ENCODE data around the gene DCUN1D2. TPM values are rescaled to one million over a fixed set of nuclear protein-coding genes. Genes with fewer than 3 reads are reported as not detected.

DCUN1D2 gene
- total RNA-seq, 1 donor from 2014 or later: 12.9 TPM

DNA sequence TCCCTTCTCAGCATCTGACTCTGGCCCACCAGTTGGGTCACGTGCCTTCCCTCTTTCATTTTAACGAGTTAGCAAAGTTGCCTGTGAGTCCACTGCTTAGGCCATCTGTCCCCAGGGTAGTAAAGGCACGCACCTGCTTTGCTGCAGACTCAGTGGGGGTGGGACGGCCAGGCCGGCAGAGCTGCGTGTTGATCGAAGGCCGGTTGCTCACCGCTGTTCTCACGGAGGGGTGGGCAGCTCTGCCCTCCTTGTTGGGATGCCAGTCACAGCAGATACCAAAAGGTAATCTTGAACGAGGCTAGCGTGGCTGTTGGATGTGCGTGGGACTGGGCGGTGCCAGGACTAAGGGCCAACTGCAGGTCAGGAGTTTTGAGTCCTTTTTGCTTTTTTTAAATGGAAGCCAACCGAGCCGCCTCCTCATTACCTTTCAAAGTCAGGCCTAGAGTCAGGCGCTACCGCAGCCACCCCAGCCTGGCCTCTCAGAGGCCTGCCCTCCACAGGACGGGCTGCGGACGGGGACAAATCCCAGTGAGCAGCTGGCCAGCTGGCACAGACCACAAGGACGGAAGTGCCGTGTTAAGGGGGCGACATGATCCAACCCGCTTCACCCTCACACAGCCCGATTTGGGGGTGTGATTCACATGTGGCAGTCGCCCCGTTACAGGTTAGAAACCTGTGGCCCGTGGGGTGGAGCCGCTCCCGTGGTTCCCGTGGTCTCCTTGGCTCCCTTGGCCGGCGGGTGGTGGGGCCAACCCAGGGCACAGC lies 57.8 kb downstream of the DCUN1D2 start:
- no peak for DNase-seq (ENCODE audit: low read depth)
- TF ChIP-seq, protein P1, sequence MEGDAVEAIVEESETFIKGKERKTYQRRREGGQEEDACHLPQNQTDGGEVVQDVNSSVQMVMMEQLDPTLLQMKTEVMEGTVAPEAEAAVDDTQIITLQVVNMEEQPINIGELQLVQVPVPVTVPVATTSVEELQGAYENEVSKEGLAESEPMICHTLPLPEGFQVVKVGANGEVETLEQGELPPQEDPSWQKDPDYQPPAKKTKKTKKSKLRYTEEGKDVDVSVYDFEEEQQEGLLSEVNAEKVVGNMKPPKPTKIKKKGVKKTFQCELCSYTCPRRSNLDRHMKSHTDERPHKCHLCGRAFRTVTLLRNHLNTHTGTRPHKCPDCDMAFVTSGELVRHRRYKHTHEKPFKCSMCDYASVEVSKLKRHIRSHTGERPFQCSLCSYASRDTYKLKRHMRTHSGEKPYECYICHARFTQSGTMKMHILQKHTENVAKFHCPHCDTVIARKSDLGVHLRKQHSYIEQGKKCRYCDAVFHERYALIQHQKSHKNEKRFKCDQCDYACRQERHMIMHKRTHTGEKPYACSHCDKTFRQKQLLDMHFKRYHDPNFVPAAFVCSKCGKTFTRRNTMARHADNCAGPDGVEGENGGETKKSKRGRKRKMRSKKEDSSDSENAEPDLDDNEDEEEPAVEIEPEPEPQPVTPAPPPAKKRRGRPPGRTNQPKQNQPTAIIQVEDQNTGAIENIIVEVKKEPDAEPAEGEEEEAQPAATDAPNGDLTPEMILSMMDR (IDR thresholded peaks at IDR 0.05; ENCODE audit: insufficient read depth, low read length, poor library complexity, severe bottlenecking): no peak
- H3K4me3 ChIP-seq (ENCODE audit: low read depth, low read length): no peak overlapping the region
- H3K36me3 ChIP-seq (ENCODE audit: control insufficient read depth, insufficient read depth, low read length): no peaks in the 10 kb centered on the region
- no peaks in the 10 kb centered on the region for H3K27me3 ChIP-seq (ENCODE audit: control insufficient read depth, insufficient read depth, low read length)

DNA sequence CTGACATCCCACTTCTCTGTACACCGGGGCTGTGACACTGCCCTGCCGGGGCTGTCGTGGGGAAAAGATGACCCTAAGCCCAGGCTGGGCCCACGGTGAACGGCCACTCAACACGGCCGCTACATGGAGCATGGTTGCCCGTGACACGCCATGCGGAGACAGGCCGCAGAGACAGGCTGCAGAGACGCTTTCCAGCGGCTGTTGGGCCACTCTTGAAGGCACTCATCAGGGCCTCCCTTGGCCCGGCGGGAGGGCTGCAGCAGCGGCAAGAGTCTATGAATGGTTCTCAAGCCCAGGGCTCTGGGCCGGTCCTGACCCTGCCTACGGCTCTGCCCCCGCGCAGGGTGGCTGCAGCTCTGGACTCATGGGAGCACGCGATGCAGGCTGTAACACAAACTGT lies 59.3 kb downstream of the DCUN1D2 start:
- Histone ChIP-seq H3K27me3 (ENCODE audit: control insufficient read depth, insufficient read depth, low read length) (no peaks in the 10 kb centered on the region), H3K36me3 (ENCODE audit: control insufficient read depth, insufficient read depth, low read length) (no peaks in the 10 kb centered on the region), H3K4me3 (ENCODE audit: low read depth, low read length) (no peak overlapping the region)
- DNase-seq (ENCODE audit: low read depth): no peak
- TF ChIP-seq, protein P1 (IDR thresholded peaks at IDR 0.05; ENCODE audit: insufficient read depth, low read length, poor library complexity, severe bottlenecking): no peak

DNA sequence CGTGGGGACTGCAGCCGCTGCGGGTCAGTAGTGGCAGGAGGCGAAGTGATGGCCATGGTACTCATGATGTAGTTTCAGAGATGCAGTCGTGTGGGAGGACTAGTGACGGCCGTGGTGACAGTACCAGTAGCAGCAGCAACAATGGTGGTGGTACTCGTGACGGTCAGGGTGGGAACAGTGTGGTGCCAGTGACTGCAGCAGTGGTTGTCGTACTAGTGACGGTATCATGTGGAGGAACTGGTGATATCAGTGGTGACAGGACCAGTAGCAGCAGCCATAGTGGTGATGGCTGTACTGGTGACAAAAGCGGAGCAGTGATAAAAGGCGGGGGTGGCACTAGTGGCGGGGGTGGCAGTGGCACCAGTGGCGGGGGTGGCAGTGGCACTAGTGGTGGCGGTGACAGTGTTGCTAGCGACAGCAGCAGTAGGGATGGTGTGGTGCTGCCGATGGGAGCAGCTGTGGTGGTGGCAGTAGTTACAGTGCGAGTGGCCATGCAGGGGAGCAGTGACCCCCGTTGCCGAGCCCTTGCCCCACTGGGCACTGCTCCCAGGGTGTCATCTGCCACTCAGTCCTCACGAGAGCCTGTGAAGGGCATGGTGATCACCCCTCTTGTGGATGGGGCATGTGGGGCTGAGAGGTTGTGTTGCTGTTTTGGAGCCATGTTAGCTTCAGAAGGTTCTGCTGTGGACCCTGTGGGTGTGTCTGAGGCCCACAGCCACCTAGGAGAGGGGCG lies 60.0 kb downstream of the DCUN1D2 start:
- Histone ChIP-seq H3K36me3 (ENCODE audit: control insufficient read depth, insufficient read depth, low read length) (no peaks in the 10 kb centered on the region), H3K27me3 (ENCODE audit: control insufficient read depth, insufficient read depth, low read length) (no peaks in the 10 kb centered on the region), H3K4me3 (ENCODE audit: low read depth, low read length) (no peak overlapping the region)
- TF ChIP-seq, protein P1 (IDR thresholded peaks at IDR 0.05; ENCODE audit: insufficient read depth, low read length, poor library complexity, severe bottlenecking): no peak
- no peak for DNase-seq (ENCODE audit: low read depth)

DNA sequence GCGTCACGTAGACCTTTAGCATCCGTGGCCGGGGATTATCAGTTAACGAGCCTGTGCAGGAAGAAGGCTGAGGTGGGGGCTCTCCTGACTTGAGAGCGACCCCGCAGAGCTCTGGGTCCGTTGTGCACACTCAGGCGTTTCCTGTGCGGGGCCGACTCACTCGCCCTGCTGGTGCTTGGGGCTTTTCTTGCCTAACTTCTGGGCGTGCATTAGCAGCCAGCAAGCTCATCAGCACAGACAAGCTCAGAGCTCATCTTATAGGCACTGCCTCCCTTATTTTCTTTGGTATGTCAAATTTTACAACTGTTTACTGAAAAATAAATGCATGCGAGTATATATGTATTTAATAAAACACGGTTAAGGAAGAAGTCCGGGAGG lies 60.9 kb downstream of the DCUN1D2 start:
- H3K4me3 ChIP-seq (ENCODE audit: low read depth, low read length): no peak overlapping the region
- TF ChIP-seq, protein P1 (IDR thresholded peaks at IDR 0.05; ENCODE audit: insufficient read depth, low read length, poor library complexity, severe bottlenecking): no peak
- DNase-seq (ENCODE audit: low read depth): no peak
- no peaks in the 10 kb centered on the region for H3K36me3 ChIP-seq (ENCODE audit: control insufficient read depth, insufficient read depth, low read length)
- no peaks in the 10 kb centered on the region for H3K27me3 ChIP-seq (ENCODE audit: control insufficient read depth, insufficient read depth, low read length)

DNA sequence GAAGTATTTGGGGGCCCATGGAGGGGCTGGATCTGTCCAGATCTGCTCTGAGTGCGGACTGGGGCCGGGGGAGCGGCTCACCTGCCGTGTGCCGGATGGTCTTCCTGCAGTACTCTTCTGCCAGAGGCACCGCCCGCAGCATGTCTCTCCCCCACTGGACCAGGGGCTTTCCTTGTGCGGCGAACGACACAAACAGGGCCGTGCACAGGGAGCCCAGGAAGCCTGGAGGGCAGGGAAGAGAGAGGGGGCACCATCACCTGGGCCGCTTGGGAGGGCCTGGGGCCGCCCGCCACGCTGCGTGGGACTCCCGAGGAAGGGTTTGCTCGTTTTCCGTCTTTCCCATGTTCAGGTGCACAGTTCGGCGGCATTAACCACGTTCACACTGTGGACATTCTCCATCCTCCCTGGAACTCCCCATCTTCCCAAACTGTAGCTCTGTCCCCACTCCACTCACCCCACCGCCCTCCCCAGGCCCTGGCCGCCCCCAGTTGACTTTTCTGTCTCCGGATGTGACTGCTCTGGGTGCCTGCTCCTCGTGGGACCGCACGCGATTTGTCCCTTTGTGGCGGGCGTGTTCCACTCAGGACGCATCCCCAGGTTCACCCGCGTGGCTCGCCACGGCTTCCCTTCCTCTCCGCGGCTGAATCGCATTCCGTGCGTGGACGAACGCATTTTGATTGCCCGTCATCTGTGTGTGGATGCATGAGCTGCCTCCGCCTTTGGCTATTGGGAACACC lies 61.5 kb downstream of the DCUN1D2 start:
- Histone ChIP-seq H3K27me3 (ENCODE audit: control insufficient read depth, insufficient read depth, low read length) (no peaks in the 10 kb centered on the region), H3K4me3 (ENCODE audit: low read depth, low read length) (no peak overlapping the region), H3K36me3 (ENCODE audit: control insufficient read depth, insufficient read depth, low read length) (no peaks in the 10 kb centered on the region)
- no peak for DNase-seq (ENCODE audit: low read depth)
- TF ChIP-seq, protein P1 (IDR thresholded peaks at IDR 0.05; ENCODE audit: insufficient read depth, low read length, poor library complexity, severe bottlenecking): no peak

Data from kidney epithelial cell (primary cell).